H1 (cell line): ENCODE results near the gene DAB2IP. TPM values are rescaled to one million over a fixed set of nuclear protein-coding genes. Genes with fewer than 3 reads are reported as not detected.

Source experiments
- CHD7 ChIP-seq: fragments of 300-600 bp; sonication (generic); IDR thresholded peaks from 2 replicates; pipeline ENCODE4 v1.7.1; 2012; ENCODE audit warnings: low read length, moderate library complexity, mild to moderate bottlenecking, inconsistent platforms; ENCODE audit not compliant: insufficient replicate concordance
- polyA plus RNA-seq, 7 experiments: library from polyadenylated mRNA; depleted of rRNA in 3 of 7; stranded (reverse) in 5 of 7; unstranded in 2 of 7; fragments of >200 nt in 5 of 7; fragments of 200-250 nt in 2 of 7; gene quantifications; 1 replicate in 5 of 7; 2 replicates in 1 of 7; 4 replicates in 1 of 7; pipeline versions ENCODE4 v1.2.1 to v1.2.3, GENCODE V29; 2011 to 2013; ENCODE audit warnings: missing spikeins in 2 of 7, mixed read lengths in 2 of 7
- total RNA-seq: library from RNA; stranded (reverse); fragmentation: NEBNext Ultra II Directional; extraction: Animal tissue kit (Norgen Biotek cat#: 25700); gene quantifications from 2 replicates; pipeline ENCODE4 v1.2.1, GENCODE V29; 2021

DAB2IP gene
- total and polyA plus RNA-seq, 2 of the 8 experiments (the other 6 are each of a cell fraction or from before 2014, with no cell fraction given), result 19.7 to 39.5 TPM

GRCh38 chr9:121812159-121812735 is 160.8 kb downstream of the DAB2IP start (continued):
- TF ChIP-seq CHD7, result no peak
